ENCODE measurements around the gene TMEM158. TPM values are rescaled to one million over a fixed set of nuclear protein-coding genes. Genes with fewer than 3 reads are reported as not detected.

TMEM158 gene
- total and polyA plus RNA-seq, 4 donors = 0.07 to 3.7 (median 0.08) TPM; not detected in 1

GRCh38 chr3:45218578-45219390 is 7.3 kb downstream of the TMEM158 start:
- no peak for DNase-seq (ENCODE audit: low spot score)
- WGBS = 77% methylated on average over 11 of the region's 11 CpGs

More at GRCh38 chr3:45218578-45219390, 7.3 kb downstream of the TMEM158 start:
- Histone ChIP-seq H3K27me3 (ENCODE audit: control insufficient read depth in 4 of 4, insufficient read depth in 4 of 4, low read length in 3 of 4) (peaks cover 0 to 2% (median 2%) of the 10 kb centered on the region in 4 donors), H3K4me1 (ENCODE audit: control insufficient read depth in 4 of 4, insufficient read depth in 4 of 4, low read length in 3 of 4) (no peaks in the 10 kb centered on the region), H3K9ac (ENCODE audit: low read depth in 1 of 2, low read length in 2 of 2) (no peak overlapping the region), H3K36me3 (ENCODE audit: control insufficient read depth in 4 of 4, insufficient read depth in 3 of 4, low read depth in 1 of 4, low read length in 3 of 4) (no peaks in the 10 kb centered on the region), H3K9me3 (ENCODE audit: control insufficient read depth in 4 of 4, low read length in 3 of 4) (no peaks in the 10 kb centered on the region), H3K4me3 (ENCODE audit: low read depth in 1 of 3, low read length in 3 of 3) (no peak overlapping the region), H3K27ac (ENCODE audit: low read depth in 1 of 2, low read length in 2 of 2) (no peak overlapping the region)
- TF ChIP-seq CTCF (IDR thresholded peaks at IDR 0.05; ENCODE audit: low read depth, low read length, missing input control) (no peak), HNF4A (conservative IDR thresholded peaks at IDR 0.05) (no peak), ZBTB33 (IDR thresholded peaks at IDR 0.05) (no peak), TAF1 (conservative IDR thresholded peaks at IDR 0.05) (no peak), EGR1 (IDR thresholded peaks at IDR 0.05; ENCODE audit: low read depth in 2 of 2) (no peak), JUND (IDR thresholded peaks at IDR 0.05) (no peak), RXRA (IDR thresholded peaks at IDR 0.05) (no peak)
- TF ChIP-seq, protein P1, sequence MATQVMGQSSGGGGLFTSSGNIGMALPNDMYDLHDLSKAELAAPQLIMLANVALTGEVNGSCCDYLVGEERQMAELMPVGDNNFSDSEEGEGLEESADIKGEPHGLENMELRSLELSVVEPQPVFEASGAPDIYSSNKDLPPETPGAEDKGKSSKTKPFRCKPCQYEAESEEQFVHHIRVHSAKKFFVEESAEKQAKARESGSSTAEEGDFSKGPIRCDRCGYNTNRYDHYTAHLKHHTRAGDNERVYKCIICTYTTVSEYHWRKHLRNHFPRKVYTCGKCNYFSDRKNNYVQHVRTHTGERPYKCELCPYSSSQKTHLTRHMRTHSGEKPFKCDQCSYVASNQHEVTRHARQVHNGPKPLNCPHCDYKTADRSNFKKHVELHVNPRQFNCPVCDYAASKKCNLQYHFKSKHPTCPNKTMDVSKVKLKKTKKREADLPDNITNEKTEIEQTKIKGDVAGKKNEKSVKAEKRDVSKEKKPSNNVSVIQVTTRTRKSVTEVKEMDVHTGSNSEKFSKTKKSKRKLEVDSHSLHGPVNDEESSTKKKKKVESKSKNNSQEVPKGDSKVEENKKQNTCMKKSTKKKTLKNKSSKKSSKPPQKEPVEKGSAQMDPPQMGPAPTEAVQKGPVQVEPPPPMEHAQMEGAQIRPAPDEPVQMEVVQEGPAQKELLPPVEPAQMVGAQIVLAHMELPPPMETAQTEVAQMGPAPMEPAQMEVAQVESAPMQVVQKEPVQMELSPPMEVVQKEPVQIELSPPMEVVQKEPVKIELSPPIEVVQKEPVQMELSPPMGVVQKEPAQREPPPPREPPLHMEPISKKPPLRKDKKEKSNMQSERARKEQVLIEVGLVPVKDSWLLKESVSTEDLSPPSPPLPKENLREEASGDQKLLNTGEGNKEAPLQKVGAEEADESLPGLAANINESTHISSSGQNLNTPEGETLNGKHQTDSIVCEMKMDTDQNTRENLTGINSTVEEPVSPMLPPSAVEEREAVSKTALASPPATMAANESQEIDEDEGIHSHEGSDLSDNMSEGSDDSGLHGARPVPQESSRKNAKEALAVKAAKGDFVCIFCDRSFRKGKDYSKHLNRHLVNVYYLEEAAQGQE (IDR thresholded peaks at IDR 0.05) = no peak
